ENCODE measurements around the gene FCRL5.

- TF ChIP-seq POLR2A (IDR thresholded peaks at IDR 0.05; ENCODE audit: low read depth, low read length) (no peak), POLR2AphosphoS5 (IDR thresholded peaks at IDR 0.05; ENCODE audit: low read depth, low read length) (no peak)
These were observed 80.1 kb downstream of the FCRL5 start for GRCh38 chr1:157472056-157472701.

Data from GM12892 (cell line).